H1 (cell line): ENCODE measurements around the gene CNR1. TPM values are rescaled to one million over a fixed set of nuclear protein-coding genes. Genes with fewer than 3 reads are reported as not detected.

ENCODE experiments used
- CTCF ChIA-PET: fragments of 300-600 bp; sonication (Branson Sonifier 250); formaldehyde crosslinking; loops from one replicate; lab custom pipeline; 2021; ENCODE audit not compliant: partially characterized antibody; lab: Charles Lee
- POLR2A ChIA-PET: fragments of 300-600 bp; sonication (Branson Sonifier 250); formaldehyde crosslinking; loops from one replicate; lab custom pipeline; 2021; ENCODE audit warnings: inconsistent platforms; ENCODE audit not compliant: partially characterized antibody; lab: Charles Lee
- DNase-seq, 2 experiments: peaks; one replicate each; pipeline versions ENCODE4 v3.0.0 to v3.0.0-alpha.2; 2010 to 2022; ENCODE audit warnings: low spot score in 2 of 2, low read depth in 1 of 2, mixed read lengths in 1 of 2
- FAIRE-seq: peaks from 2 replicates; lab custom pipeline; 2011; peaks lifted over from hg19 to GRCh38; lab: Jason Lieb, UNC
- H2AFZ ChIP-seq: 2 replicates; pipeline ENCODE4 v1.8.1; 2012; ENCODE audit warnings: low read length, inconsistent platforms
- H2AK5ac ChIP-seq: 2 replicates; pipeline ENCODE4 v1.6.1; 2013; ENCODE audit warnings: low read depth, low read length
- H2BK120ac ChIP-seq: replicated peaks from 2 replicates; pipeline ENCODE3; 2013; ENCODE audit warnings: low read depth, low read length, inconsistent platforms
- H2BK12ac ChIP-seq: 2 replicates; pipeline ENCODE4 v1.6.1; 2013; ENCODE audit warnings: low read depth, low read length
- H2BK15ac ChIP-seq: 2 replicates; pipeline ENCODE4 v1.6.1; 2013; ENCODE audit warnings: low read length
- H2BK20ac ChIP-seq: 2 replicates; pipeline ENCODE4 v1.6.1; 2013; ENCODE audit warnings: low read length
- H2BK5ac ChIP-seq: 2 replicates; pipeline ENCODE4 v1.6.1; 2013; ENCODE audit warnings: low read depth, low read length
- H3K14ac ChIP-seq: 2 replicates; pipeline ENCODE4 v1.6.1; 2013; ENCODE audit warnings: inconsistent platforms; ENCODE audit not compliant: insufficient read length
- H3K18ac ChIP-seq: 2 replicates; pipeline ENCODE4 v1.6.1; 2013; ENCODE audit warnings: low read length; ENCODE audit errors: extremely low read depth
- H3K23ac ChIP-seq: 2 replicates; pipeline ENCODE4 v1.6.1; 2013; ENCODE audit warnings: inconsistent platforms; ENCODE audit not compliant: insufficient read length
- H3K23me2 ChIP-seq: 2 replicates; pipeline ENCODE4 v1.6.1; 2013; ENCODE audit warnings: low read depth, low read length
- H3K27ac ChIP-seq: 2 replicates; pipeline ENCODE4 v1.6.1; 2011; ENCODE audit warnings: low read depth, low read length, inconsistent platforms
- H3K27me3 ChIP-seq, 4 experiments: replicated peaks in 1 of 4; 1 replicate in 1 of 4; 2 replicates in 3 of 4; pipeline versions ENCODE4 v1.6.1 to v1.8.1; 2011 to 2013; ENCODE audit warnings: low read length in 3 of 4, mild to moderate bottlenecking in 3 of 4, inconsistent platforms in 2 of 4, mixed read lengths in 2 of 4, moderate library complexity in 1 of 4; ENCODE audit not compliant: control insufficient read depth in 3 of 4, insufficient read depth in 3 of 4; ENCODE audit errors: extremely low read depth in 1 of 4
- H3K36me3 ChIP-seq, 4 experiments: 2 replicates each; pipeline versions ENCODE4 v1.6.1 to v1.8.1; 2011 to 2013; ENCODE audit warnings: mild to moderate bottlenecking in 4 of 4, low read length in 3 of 4, moderate library complexity in 2 of 4, control low read depth in 1 of 4, inconsistent platforms in 1 of 4; ENCODE audit not compliant: insufficient read depth in 4 of 4, control insufficient read depth in 2 of 4
- H3K4ac ChIP-seq: replicated peaks from 2 replicates; pipeline ENCODE3; 2013; ENCODE audit warnings: low read length, low read depth, mixed read lengths, inconsistent platforms; ENCODE audit not compliant: insufficient read length
- H3K4me1 ChIP-seq, 4 experiments: replicated peaks in 1 of 4; 1 replicate in 1 of 4; 2 replicates in 3 of 4; pipeline versions ENCODE4 v1.6.1 to v1.8.1; 2011 to 2013; ENCODE audit warnings: low read length in 3 of 4, inconsistent platforms in 2 of 4, mixed read lengths in 1 of 4; ENCODE audit not compliant: insufficient read depth in 4 of 4, control insufficient read depth in 3 of 4
- H3K4me2 ChIP-seq, 2 experiments: 2 replicates each; pipeline versions ENCODE4 v1.6.1 to v1.8.1; 2011 to 2013; ENCODE audit warnings: low read depth in 2 of 2, low read length in 2 of 2, control low read depth in 1 of 2, inconsistent platforms in 1 of 2, mild to moderate bottlenecking in 1 of 2; ENCODE audit not compliant: insufficient read depth in 1 of 2
- H3K4me3 ChIP-seq, 4 experiments: fragments of 200-600, 300-600 bp in 1 of 4; sonication (generic), shearing (Covaris generic), sonication (Bioruptor Twin) in 1 of 4; 2 replicates each; pipeline versions ENCODE4 v1.5.1 to v1.8.1; 2011 to 2016; ENCODE audit warnings: low read length in 4 of 4, low read depth in 3 of 4, control low read depth in 2 of 4, inconsistent platforms in 2 of 4, mild to moderate bottlenecking in 2 of 4, mixed read lengths in 1 of 4, moderate library complexity in 1 of 4; ENCODE audit not compliant: insufficient read depth in 2 of 4; ENCODE audit errors: extremely low read depth in 1 of 4
- H3K56ac ChIP-seq: replicated peaks from 2 replicates; pipeline ENCODE3; 2013; ENCODE audit warnings: low read depth, mild to moderate bottlenecking, mixed read lengths, low read length, inconsistent platforms; ENCODE audit not compliant: insufficient read length
- H3K79me1 ChIP-seq: 2 replicates; pipeline ENCODE4 v1.6.1; 2013; ENCODE audit warnings: low read depth, low read length, control low read depth
- H3K79me2 ChIP-seq, 2 experiments: 2 replicates each; pipeline versions ENCODE4 v1.6.1 to v1.8.1; 2012 to 2013; ENCODE audit warnings: low read length in 2 of 2, mild to moderate bottlenecking in 2 of 2, inconsistent platforms in 1 of 2; ENCODE audit not compliant: insufficient read depth in 2 of 2, control insufficient read depth in 1 of 2
- H3K9ac ChIP-seq, 4 experiments: replicated peaks in 1 of 4; 1 replicate in 1 of 4; 2 replicates in 3 of 4; pipeline versions ENCODE4 v1.6.1 to v1.8.1; 2011 to 2013; ENCODE audit warnings: low read depth in 3 of 4, low read length in 3 of 4, control low read depth in 2 of 4, mild to moderate bottlenecking in 2 of 4, moderate library complexity in 2 of 4, inconsistent platforms in 1 of 4; ENCODE audit errors: extremely low read depth in 1 of 4
- H3K9me3 ChIP-seq, 2 experiments: 2 replicates each; pipeline versions ENCODE4 v1.6.1 to v1.8.1; 2012 to 2013; ENCODE audit warnings: mild to moderate bottlenecking in 2 of 2, moderate library complexity in 2 of 2, control low read depth in 1 of 2, inconsistent platforms in 1 of 2, low read depth in 1 of 2, low read length in 1 of 2, mixed read lengths in 1 of 2; ENCODE audit not compliant: insufficient read depth in 2 of 2
- H4K20me1 ChIP-seq, 2 experiments: replicated peaks in 1 of 2; 2 replicates each; pipeline versions ENCODE3 to v1.8.1; 2011 to 2013; ENCODE audit warnings: inconsistent platforms in 2 of 2, low read length in 2 of 2, mild to moderate bottlenecking in 1 of 2; ENCODE audit not compliant: insufficient read depth in 2 of 2, control insufficient read depth in 1 of 2
- H4K5ac ChIP-seq: 2 replicates; pipeline ENCODE4 v1.6.1; 2013; ENCODE audit warnings: low read length, low read depth, mixed read lengths, inconsistent platforms; ENCODE audit not compliant: insufficient read length
- H4K8ac ChIP-seq: 2 replicates; pipeline ENCODE4 v1.8.0; 2013; ENCODE audit warnings: mild to moderate bottlenecking, moderate library complexity, low read length, inconsistent platforms; ENCODE audit not compliant: insufficient read depth; ENCODE audit errors: extremely low read depth
- H4K91ac ChIP-seq: replicated peaks from 2 replicates; pipeline ENCODE3; 2013; ENCODE audit warnings: low read length, mixed read lengths, inconsistent platforms; ENCODE audit not compliant: insufficient read length
- EP300 ChIP-seq, 2 experiments: IDR thresholded peaks; 1 replicate in 1 of 2; 2 replicates in 1 of 2; pipeline ENCODE4 v1.6.1; 2011 to 2012; ENCODE audit warnings: low read depth in 2 of 2, low read length in 2 of 2, mild to moderate bottlenecking in 2 of 2, borderline replicate concordance in 1 of 2, inconsistent platforms in 1 of 2, moderate library complexity in 1 of 2
- FOSL1 ChIP-seq: IDR thresholded peaks from 2 replicates; pipeline ENCODE4 v1.6.1; 2011; ENCODE audit warnings: mild to moderate bottlenecking, low read depth, low read length, moderate library complexity; ENCODE audit not compliant: insufficient read depth
- HDAC6 ChIP-seq: IDR thresholded peaks from one replicate; pipeline ENCODE4 v1.7.1; 2012; ENCODE audit warnings: low read depth, mild to moderate bottlenecking, inconsistent platforms, low read length, moderate library complexity
- KDM1A ChIP-seq: fragments of 200-600, 300-600 bp; sonication (generic); IDR thresholded peaks from 2 replicates; pipeline ENCODE4 v1.7.1; 2016; ENCODE audit warnings: mild to moderate bottlenecking, low read length, borderline replicate concordance
- POLR2AphosphoS5 ChIP-seq: IDR thresholded peaks from 2 replicates; pipeline ENCODE4 v1.6.1; 2011; ENCODE audit warnings: low read depth, low read length
- POU5F1 ChIP-seq: IDR thresholded peaks from 2 replicates; pipeline ENCODE4 v1.6.1; 2011; ENCODE audit warnings: low read depth, mild to moderate bottlenecking, low read length, moderate library complexity
- SIRT6 ChIP-seq: IDR thresholded peaks from one replicate; pipeline ENCODE4 v1.7.1; 2012; ENCODE audit warnings: low read length, inconsistent platforms
- SIX5 ChIP-seq: IDR thresholded peaks from 2 replicates; pipeline ENCODE4 v1.6.1; 2011; ENCODE audit warnings: mild to moderate bottlenecking, low read depth, low read length
- WGBS, 2 experiments: shearing (Covaris generic) in 1 of 2; methylation state at CpG; one replicate each; pipeline versions ENCODE4 v1.1.6 to v1.1.7; 2013 to 2015; ENCODE audit warnings: low lambda C conversion rate in 2 of 2, mixed read lengths in 2 of 2, inconsistent platforms in 1 of 2, low coverage in 1 of 2, missing lambda C conversion rate in 1 of 2; ENCODE audit not compliant: insufficient replicate concordance in 2 of 2, insufficient coverage in 1 of 2, insufficient read length in 1 of 2; ENCODE audit errors: extremely low coverage in 1 of 2, missing lambda C conversion rate in 1 of 2; 5-methylcytosine and 5-hydroxymethylcytosine counted together
- polyA plus RNA-seq, 7 experiments: library from polyadenylated mRNA; depleted of rRNA in 3 of 7; stranded (reverse) in 5 of 7; unstranded in 2 of 7; fragments of >200 nt in 5 of 7; fragments of 200-250 nt in 2 of 7; gene quantifications; 1 replicate in 5 of 7; 2 replicates in 1 of 7; 4 replicates in 1 of 7; pipeline versions ENCODE4 v1.2.1 to v1.2.3, GENCODE V29; 2011 to 2013; ENCODE audit warnings: missing spikeins in 2 of 7, mixed read lengths in 2 of 7
- total RNA-seq: library from RNA; stranded (reverse); fragmentation: NEBNext Ultra II Directional; extraction: Animal tissue kit (Norgen Biotek cat#: 25700); gene quantifications from 2 replicates; pipeline ENCODE4 v1.2.1, GENCODE V29; 2021

CNR1 gene
- total and polyA plus RNA-seq, 2 of the 8 experiments (the other 6 are each of a cell fraction or from before 2014, with no cell fraction given) = 0.83 to 3.1 TPM

- no peaks in the 10 kb centered on the region for H4K20me1 ChIP-seq
- no peak overlapping the region for H3K14ac ChIP-seq
- H2BK20ac ChIP-seq = no peak overlapping the region
- no peak overlapping the region for H4K8ac ChIP-seq
- no peak overlapping the region for H3K9ac ChIP-seq
- no peak overlapping the region for H3K18ac ChIP-seq
- H3K4me2 ChIP-seq = no peak overlapping the region
- H4K5ac ChIP-seq = no peak overlapping the region
- no peak overlapping the region for H2BK120ac ChIP-seq
- FAIRE-seq = no peak
- no peak overlapping the region for H4K91ac ChIP-seq
- H3K4ac ChIP-seq = no peak overlapping the region
- no peaks in the 10 kb centered on the region for H3K79me2 ChIP-seq
- 95% methylated on average over 1 of the region's 1 CpG; no CpG with 5 or more reads in 1 of the 2 experiments for WGBS, 2 experiments
- no peak overlapping the region for H2BK15ac ChIP-seq
- H2AFZ ChIP-seq = no peak overlapping the region
- POLR2A ChIA-PET = no interaction called here
- no peak overlapping the region for H3K23ac ChIP-seq
- H3K27me3 ChIP-seq = peaks cover 0 to 1% (median 0%) of the 10 kb centered on the region in 4 experiments; a peak in 3 of 7 replicates
- H3K56ac ChIP-seq = no peak overlapping the region
- H2BK12ac ChIP-seq = no peak overlapping the region
- CTCF ChIA-PET = no interaction called here
- H3K9me3 ChIP-seq = no peaks in the 10 kb centered on the region
- H3K4me1 ChIP-seq = no peaks in the 10 kb centered on the region
- no peaks in the 10 kb centered on the region for H3K23me2 ChIP-seq
- H3K79me1 ChIP-seq = no peaks in the 10 kb centered on the region
- no peak overlapping the region for H2AK5ac ChIP-seq
- H3K36me3 ChIP-seq = no peaks in the 10 kb centered on the region
- DNase-seq = no peak
- H3K4me3 ChIP-seq = no peak overlapping the region
- H2BK5ac ChIP-seq = no peak overlapping the region
- H3K27ac ChIP-seq = no peak overlapping the region
- TF ChIP-seq POLR2AphosphoS5 = no peak
- no peak for TF ChIP-seq EP300 (IDR thresholded peaks at IDR 0.05; ENCODE audit: borderline replicate concordance in 1 of 2, low read depth in 2 of 2, low read length in 2 of 2)
- TF ChIP-seq POU5F1 = no peak
- no peak for TF ChIP-seq SIRT6
- TF ChIP-seq SIX5 = no peak
- TF ChIP-seq FOSL1 = no peak
- TF ChIP-seq KDM1A = no peak
- TF ChIP-seq HDAC6 = no peak
Observed at GRCh38 chr6:88133718-88134117, 32.4 kb downstream of the CNR1 start.
